NCI-H1092 treated with DMSO at 0.1 percent for 48 hours (cell line): Measurements from ENCODE around the gene NDUFS7.

Source experiments
- DNase-seq: peaks from one replicate; lab custom pipeline; 2025; lab: John Stamatoyannopoulos, UW

Gene NDUFS7

GRCh38 chr19:1365319-1366269 is 18.1 kb upstream of the NDUFS7 start:
- no peak for DNase-seq

- no peak for DNase-seq
Measured at GRCh38 chr19:1366296-1366695, 17.4 kb upstream of the NDUFS7 start.

DNA sequence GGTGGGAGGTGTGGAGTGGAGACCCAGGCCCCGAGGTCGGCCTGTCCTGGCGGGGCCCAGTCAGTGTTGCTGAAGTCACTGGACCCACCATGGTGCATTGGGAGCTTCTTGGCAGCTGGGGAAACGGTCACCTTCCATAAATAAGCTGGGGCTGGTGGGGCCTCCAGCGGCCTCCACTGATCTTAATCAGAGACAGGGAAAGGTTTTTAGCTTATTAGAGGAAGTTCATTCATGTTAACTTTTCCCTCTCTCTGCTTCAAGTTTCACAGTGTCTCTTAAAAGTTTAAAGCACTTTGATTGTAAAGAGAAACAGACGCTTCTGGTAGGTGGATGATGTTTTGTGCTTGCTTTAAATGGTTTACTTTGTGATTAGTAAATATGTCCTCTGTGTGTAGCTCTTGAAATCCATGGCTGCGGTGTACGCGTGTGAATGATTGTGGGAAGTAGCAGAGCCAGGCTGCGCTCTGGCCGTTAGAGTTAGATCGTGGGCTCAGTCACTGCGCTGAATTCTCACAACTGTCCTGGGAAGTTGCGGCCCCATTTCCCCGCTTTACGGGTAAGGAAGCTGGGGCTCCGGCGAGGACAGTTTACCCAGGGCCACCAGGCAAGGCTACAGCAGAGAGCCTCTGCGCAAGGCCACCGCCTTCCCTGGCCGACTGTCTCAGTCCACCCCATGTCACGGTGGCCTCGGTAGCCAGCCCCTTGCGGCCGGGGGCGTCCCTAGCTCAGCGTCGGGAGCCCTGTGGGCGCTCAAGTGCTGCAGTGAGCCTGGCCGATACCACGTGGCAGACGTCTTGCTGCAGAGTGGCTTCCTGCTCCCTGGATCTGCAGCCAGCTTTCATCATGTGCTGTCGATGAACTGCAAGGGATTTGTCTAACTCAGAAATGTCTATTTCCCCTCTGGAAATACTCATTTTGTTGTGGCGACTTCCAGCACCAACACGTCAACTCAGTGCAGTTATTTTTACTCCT is 16.5 kb upstream of the NDUFS7 start:
- DNase-seq, result no peak

DNA sequence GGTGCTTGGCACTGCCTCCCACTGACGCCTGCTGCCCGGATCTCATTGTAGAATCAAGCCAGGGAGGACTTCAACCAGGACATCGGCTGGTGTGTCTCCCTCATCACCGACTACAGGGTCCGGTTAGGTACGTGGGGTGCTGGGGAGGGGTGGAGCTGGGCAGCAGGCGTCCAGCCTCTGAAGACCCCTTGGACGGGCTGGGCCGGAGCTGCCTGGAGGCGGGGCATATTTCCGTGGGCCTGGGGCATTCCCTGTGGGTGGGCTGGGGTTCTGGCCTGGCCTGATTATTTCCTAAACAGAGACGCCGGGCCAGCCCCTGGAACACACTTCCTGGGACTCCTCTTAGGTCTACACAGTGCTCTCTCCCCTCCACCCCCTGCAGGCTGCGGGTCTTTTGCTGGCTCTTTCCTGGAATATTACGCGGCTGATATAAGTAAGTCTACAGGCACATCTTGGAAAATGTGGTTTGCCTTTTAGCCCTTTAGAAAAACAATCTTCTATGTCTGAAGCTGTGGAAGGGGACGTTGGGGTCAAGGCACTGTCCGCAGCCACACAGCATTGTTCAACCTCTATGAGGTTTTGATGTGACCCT is 14.4 kb upstream of the NDUFS7 start:
- no peak for DNase-seq

GRCh38 chr19:1370579-1371361 is 12.9 kb upstream of the NDUFS7 start:
- no peak for DNase-seq

- no peak for DNase-seq
Measured at GRCh38 chr19:1373042-1373533, 10.6 kb upstream of the NDUFS7 start.

DNA sequence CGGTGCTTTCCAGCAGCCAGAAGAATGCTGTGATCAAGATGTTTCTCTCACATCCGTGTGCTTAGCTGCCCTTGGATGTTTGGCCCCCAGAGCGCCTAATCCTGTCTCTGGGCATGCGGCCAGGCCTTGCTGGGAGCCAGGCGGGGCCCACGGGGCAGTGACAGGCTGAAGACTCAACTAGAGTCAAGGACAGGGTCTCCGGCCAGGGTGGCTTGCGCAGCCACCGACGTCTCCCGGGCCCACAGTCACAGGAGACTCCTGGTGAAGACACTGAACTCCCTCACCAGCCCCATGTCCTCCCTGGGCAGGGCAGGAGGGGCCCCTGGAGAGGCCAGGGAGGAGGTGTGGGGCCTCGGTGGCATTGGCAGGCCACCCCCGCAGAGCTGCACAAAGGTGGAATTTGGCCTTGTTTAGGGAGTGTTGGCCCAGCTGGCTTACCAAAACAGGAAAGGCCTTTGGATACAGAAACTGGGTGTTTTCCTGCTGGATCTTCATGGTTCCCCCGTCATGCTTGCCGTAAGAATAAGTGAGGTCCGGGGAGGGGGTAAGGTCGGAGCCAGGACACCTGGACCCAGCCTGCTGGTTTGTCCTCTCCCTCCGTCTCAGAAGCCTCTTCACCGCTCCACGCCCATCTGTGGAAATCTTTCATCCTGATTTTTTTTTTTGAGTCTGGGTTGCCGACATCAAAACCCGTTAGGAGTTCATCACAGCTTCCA is 10.0 kb upstream of the NDUFS7 start:
- no peak for DNase-seq

GRCh38 chr19:1374250-1374577 is 9.5 kb upstream of the NDUFS7 start:
- DNase-seq, result no peak

DNA sequence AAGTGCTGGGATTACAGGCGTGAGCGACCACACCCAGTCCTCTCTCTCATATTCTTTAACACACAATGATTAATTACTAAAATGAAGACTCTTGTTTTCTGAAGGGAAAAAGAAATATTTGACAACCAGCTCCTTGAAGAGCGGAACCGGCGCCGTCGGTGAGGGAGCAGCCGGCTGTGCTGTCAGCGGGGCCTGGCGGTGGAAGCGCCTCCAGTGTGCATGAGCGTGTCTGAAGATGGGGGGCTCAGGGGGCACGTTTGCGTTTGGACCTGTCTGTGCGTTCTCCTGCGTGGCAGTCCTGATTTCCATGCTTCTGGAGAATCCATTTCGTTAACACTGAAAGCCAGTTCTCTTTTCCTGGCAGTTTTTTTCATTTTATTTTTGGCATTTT is 7.3 kb upstream of the NDUFS7 start:
- DNase-seq, result no peak

DNA sequence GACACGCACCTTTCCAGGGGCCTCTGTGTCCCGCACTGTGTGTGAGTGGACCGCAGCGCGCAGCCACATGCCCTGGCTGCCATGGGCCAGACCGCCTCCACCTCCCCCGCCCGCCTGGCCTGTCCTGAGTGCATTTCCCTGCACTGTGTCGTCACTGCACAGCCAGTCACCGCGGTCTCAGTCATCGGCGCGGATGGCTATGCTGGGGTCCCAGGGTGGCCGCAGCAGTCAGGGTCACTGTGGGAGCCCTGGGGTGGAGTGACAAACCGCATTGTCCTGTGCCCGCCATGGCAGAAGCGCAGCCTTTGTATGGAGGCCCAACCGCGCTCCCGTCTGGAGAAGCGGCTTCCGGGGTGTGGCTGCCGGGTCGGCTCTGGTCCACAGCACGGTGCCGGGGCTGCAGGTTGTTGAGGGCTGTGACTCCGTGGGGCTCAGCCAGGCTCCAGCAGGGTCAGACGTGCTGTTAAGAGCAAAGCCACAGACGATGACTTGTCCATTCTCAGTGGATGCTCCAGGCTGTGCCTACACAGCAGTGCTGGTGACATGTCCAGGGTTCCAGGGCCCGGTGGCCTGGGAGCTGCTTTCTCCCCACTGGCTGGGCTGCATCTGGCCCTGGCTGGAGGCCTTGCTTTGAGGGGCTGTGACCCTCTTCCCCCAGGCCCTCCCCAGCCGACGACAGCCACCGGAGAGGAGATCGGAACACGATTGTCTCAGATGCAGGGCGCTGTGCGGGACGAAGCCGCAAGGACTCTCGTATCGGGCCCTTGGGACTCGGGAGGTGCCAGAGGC is 6.3 kb upstream of the NDUFS7 start:
- DNase-seq, result no peak

GRCh38 chr19:1377965-1378785 is 5.5 kb upstream of the NDUFS7 start:
- no peak for DNase-seq

GRCh38 chr19:1379126-1379905 is 4.4 kb upstream of the NDUFS7 start:
- no peak for DNase-seq

GRCh38 chr19:1379961-1380489 is 3.7 kb upstream of the NDUFS7 start:
- DNase-seq, result no peak

DNA sequence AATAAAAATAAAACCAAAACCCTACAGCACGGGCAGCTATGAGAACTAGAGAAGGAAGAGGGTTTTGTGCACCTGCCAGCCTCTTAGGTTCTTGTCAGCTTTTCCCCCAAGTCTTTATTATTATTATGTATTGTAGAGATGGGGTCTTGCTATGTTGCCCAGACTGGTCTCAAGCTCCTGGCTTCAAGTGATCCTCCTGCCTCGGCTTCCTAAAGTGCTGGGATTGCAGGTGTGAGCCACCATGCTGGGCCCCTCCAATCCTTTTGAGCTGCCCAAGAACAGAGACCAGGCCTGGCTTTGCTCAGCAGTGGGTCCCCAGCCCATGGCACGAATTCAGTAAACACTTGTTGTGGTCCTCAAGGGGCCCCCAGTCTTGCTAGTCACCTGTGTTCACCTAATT is 1.5 kb upstream of the NDUFS7 start:
- no peak for DNase-seq

- DNase-seq, result no peak
Measured at GRCh38 chr19:1383017-1383311, 743 bp upstream of the NDUFS7 start.

- no peak for DNase-seq
Measured at GRCh38 chr19:1384085-1384462, 367 bp downstream of the NDUFS7 start.

- DNase-seq, result no peak
Measured at GRCh38 chr19:1384478-1385110, 887 bp downstream of the NDUFS7 start.

GRCh38 chr19:1385816-1386215 is 2.1 kb downstream of the NDUFS7 start:
- DNase-seq, result no peak
